Esophagus muscularis mucosa (tissue), 4 donors: ENCODE measurements around the gene IQGAP1. TPM values are rescaled to one million over a fixed set of nuclear protein-coding genes. Genes with fewer than 3 reads are reported as not detected.

Experiments
- DNase-seq: peaks from one replicate; pipeline ENCODE4 v3.0.0-alpha.2; 2017; ENCODE audit errors: extremely low spot score
- H3K27ac ChIP-seq, 4 donors: fragments of 200-600 bp; sonication (generic); replicated peaks in 1 of 4; 1 replicate in 3 of 4; 2 replicates in 1 of 4; pipeline ENCODE4 v1.5.1; 2016 to 2019; ENCODE audit warnings: mild to moderate bottlenecking in 1 of 4
- H3K27me3 ChIP-seq, 4 donors: fragments of 200-600 bp; sonication (generic); one replicate each; pipeline versions ENCODE4 v1.5.1 to v1.6.0; 2016 to 2019
- H3K36me3 ChIP-seq, 4 donors: fragments of 200-600 bp; sonication (generic); one replicate each; pipeline ENCODE4 v1.5.1; 2016 to 2019
- H3K4me1 ChIP-seq, 4 donors: fragments of 200-600 bp; sonication (generic); one replicate each; pipeline ENCODE4 v1.5.1; 2016 to 2019
- H3K4me3 ChIP-seq, 4 donors: fragments of 200-600 bp; sonication (generic); 1 replicate in 2 of 4; 2 replicates in 2 of 4; pipeline ENCODE4 v1.5.1; 2016 to 2019; ENCODE audit warnings: mild to moderate bottlenecking in 4 of 4, moderate library complexity in 1 of 4
- H3K9me3 ChIP-seq, 4 donors: fragments of 200-600 bp; sonication (generic); 1 replicate in 3 of 4; 2 replicates in 1 of 4; pipeline ENCODE4 v1.5.1; 2016 to 2019
- EP300 ChIP-seq: sonication (generic); formaldehyde crosslinking; IDR thresholded peaks from one replicate; pipeline ENCODE4 v1.6.1; 2017; ENCODE audit warnings: antibody characterized with exemption
- POLR2A ChIP-seq: fragments of 450-650 bp; IDR thresholded peaks from one replicate; pipeline ENCODE4 v1.6.1; 2017; ENCODE audit warnings: antibody characterized with exemption, moderate library complexity, mild to moderate bottlenecking, low read depth
- POLR2AphosphoS5 ChIP-seq, 2 donors: sonication (generic); formaldehyde crosslinking; IDR thresholded peaks; one replicate each; pipeline ENCODE4 v1.6.1; 2017; ENCODE audit warnings: antibody characterized with exemption in 2 of 2
- WGBS: methylation state at CpG from one replicate; pipeline ENCODE4 v1.1.5; 2018; 5-methylcytosine and 5-hydroxymethylcytosine counted together
- intact Hi-C: fragments of 100-400 bp; cut with DNase I; formaldehyde crosslinking; loops from one replicate; pipeline ENCODE4 v1.15.1; 2023
- total RNA-seq, 4 donors: library from RNA; depleted of rRNA; stranded (reverse); fragments of >200 nt; gene quantifications; one replicate each; pipeline versions ENCODE4 v1.1.0 to v1.2.1, GENCODE V29; 2016
- TF ChIP-seq, protein P1 (sequence below), 3 experiments: fragments of 200-600 bp in 2 of 3; fragments of 450-650 bp in 1 of 3; sonication (generic) in 2 of 3; IDR thresholded peaks; one replicate each; pipeline ENCODE4 v1.5.1; 2017 to 2019; ENCODE audit warnings: antibody characterized with exemption in 3 of 3, mild to moderate bottlenecking in 2 of 3, moderate library complexity in 1 of 3

The IQGAP1 gene
- total RNA-seq, 4 donors from 2014 or later = 212 to 293 (median 251) TPM

DNA sequence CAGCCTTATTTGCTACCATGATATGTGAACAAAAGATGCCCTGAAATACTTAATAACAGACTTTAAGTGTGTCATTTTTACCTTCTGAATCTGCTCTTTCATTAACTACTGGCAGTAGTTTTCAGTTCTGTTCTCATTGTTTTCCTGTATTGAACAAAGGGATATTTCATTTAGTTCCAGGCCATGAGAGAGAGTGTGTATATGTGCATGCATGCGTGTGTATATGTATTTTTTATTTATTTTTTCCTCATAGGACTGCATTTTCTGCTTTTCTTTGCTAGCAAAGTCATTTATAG, 94.9 kb downstream of the IQGAP1 start:
- no peak for DNase-seq
- peaks cover 0 to 6% (median 3%) of the 10 kb centered on the region in 4 donors for H3K4me1 ChIP-seq
- H3K4me3 ChIP-seq = no peak overlapping the region
- H3K27ac ChIP-seq = no peak overlapping the region
- peaks cover 57 to 99% (median 88%) of the 10 kb centered on the region in 4 donors for H3K36me3 ChIP-seq
- no peaks in the 10 kb centered on the region for H3K9me3 ChIP-seq
- no peaks in the 10 kb centered on the region for H3K27me3 ChIP-seq
- TF ChIP-seq POLR2A (no peak), POLR2AphosphoS5 (IDR thresholded peaks at IDR 0.05) (no peak), EP300 (no peak)
- TF ChIP-seq, protein P1, sequence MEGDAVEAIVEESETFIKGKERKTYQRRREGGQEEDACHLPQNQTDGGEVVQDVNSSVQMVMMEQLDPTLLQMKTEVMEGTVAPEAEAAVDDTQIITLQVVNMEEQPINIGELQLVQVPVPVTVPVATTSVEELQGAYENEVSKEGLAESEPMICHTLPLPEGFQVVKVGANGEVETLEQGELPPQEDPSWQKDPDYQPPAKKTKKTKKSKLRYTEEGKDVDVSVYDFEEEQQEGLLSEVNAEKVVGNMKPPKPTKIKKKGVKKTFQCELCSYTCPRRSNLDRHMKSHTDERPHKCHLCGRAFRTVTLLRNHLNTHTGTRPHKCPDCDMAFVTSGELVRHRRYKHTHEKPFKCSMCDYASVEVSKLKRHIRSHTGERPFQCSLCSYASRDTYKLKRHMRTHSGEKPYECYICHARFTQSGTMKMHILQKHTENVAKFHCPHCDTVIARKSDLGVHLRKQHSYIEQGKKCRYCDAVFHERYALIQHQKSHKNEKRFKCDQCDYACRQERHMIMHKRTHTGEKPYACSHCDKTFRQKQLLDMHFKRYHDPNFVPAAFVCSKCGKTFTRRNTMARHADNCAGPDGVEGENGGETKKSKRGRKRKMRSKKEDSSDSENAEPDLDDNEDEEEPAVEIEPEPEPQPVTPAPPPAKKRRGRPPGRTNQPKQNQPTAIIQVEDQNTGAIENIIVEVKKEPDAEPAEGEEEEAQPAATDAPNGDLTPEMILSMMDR (IDR thresholded peaks at IDR 0.05) = no peak
- 37% methylated on average over 1 of the region's 1 CpG for WGBS
- intact Hi-C loops = loop anchor here (2.0 to 5.0 kb wide), 2 partner anchors 121 to 162 kb away; no protein-coding TSS in a partner anchor

DNA sequence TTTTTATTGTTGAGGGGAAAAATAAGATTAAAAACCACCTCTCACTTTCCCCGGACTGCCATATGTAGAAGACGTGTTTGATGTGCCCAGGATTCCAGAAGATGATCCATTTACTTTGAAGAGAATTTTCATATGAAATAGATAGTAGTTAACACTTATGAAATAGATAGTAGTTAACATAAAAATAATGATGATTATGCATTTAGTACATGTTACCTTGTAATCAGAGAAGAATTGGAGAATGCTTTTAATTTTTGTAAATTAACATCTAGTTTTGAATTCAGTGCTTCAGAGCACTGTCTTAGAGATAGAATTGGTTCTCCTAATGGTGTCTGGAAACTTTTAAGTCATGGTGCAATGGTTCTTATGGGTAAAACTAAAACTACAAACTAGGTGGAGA, 95.6 kb downstream of the IQGAP1 start:
- H3K27ac ChIP-seq = no peak overlapping the region
- WGBS = 84% methylated on average over 2 of the region's 2 CpGs
- no peak overlapping the region for H3K4me3 ChIP-seq
- H3K9me3 ChIP-seq = no peaks in the 10 kb centered on the region
- H3K27me3 ChIP-seq = no peaks in the 10 kb centered on the region
- H3K36me3 ChIP-seq = peaks cover 50 to 99% (median 89%) of the 10 kb centered on the region in 4 donors
- DNase-seq = no peak
- TF ChIP-seq EP300 (no peak), POLR2A (no peak), POLR2AphosphoS5 (IDR thresholded peaks at IDR 0.05) (no peak)
- TF ChIP-seq, protein P1 (IDR thresholded peaks at IDR 0.05) = no peak
- intact Hi-C loops = loop anchor here (2.0 to 5.0 kb wide), 2 partner anchors 121 to 163 kb away; no protein-coding TSS in a partner anchor
- H3K4me1 ChIP-seq = peaks cover 0 to 6% (median 3%) of the 10 kb centered on the region in 4 donors

DNA sequence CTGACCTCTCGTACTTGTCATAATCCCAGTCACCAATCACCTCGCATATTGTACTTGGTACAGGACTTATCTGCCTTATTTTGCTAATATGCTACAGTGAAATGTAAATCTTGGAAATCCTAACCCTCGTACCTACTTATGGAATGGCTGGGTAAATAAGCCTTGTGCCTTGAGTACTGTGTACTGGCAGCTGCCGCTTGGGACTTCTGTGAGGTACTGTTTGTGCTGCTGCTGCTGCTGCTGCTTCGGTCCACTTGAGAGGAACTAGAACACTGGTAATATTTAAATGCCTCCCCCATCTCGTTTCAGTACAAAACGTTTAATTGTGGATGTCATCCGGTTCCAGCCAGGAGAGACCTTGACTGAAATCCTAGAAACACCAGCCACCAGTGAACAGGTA, 99.1 kb downstream of the IQGAP1 start:
- H3K9me3 ChIP-seq = no peaks in the 10 kb centered on the region
- DNase-seq = no peak
- 90% methylated on average over 8 of the region's 8 CpGs for WGBS
- H3K4me1 ChIP-seq = peaks cover 0 to 7% (median 2%) of the 10 kb centered on the region in 4 donors
- H3K27me3 ChIP-seq = no peaks in the 10 kb centered on the region
- H3K27ac ChIP-seq = no peak overlapping the region
- H3K4me3 ChIP-seq = no peak overlapping the region
- TF ChIP-seq POLR2A (no peak), EP300 (no peak), POLR2AphosphoS5 (IDR thresholded peaks at IDR 0.05) (no peak)
- TF ChIP-seq, protein P1 (IDR thresholded peaks at IDR 0.05) = no peak
- peaks cover 79 to 100% (median 98%) of the 10 kb centered on the region in 4 donors for H3K36me3 ChIP-seq
- intact Hi-C loops = no loop called here

DNA sequence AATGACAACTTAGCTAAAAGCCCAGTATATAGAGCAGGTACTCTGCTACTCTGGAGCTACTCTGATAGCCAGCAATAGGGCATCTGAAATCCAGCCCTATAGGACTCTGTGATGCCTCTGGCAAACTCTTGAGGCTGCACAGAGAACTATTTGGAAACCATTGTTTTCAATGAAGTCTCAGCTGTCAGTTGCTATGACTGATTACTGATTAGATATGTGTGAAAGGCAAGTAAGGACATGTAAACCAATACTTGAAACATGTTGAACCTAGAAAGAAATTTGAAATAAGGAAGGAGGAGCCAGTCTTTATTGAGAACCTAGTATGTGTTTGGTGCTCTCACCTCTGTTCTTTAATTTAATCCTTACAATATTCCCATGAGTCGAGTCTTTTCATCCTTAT, 101.5 kb downstream of the IQGAP1 start:
- 90% methylated on average over 1 of the region's 1 CpG for WGBS
- Histone ChIP-seq H3K4me3 (no peak overlapping the region), H3K27ac (no peak overlapping the region), H3K4me1 (peaks cover 0 to 5% (median 0%) of the 10 kb centered on the region in 4 donors), H3K27me3 (no peaks in the 10 kb centered on the region), H3K36me3 (peaks cover 86 to 100% (median 99%) of the 10 kb centered on the region in 4 donors), H3K9me3 (no peaks in the 10 kb centered on the region)
- intact Hi-C loops = no loop called here
- DNase-seq = no peak
- TF ChIP-seq POLR2A (no peak), POLR2AphosphoS5 (IDR thresholded peaks at IDR 0.05) (no peak), EP300 (no peak)
- TF ChIP-seq, protein P1 (IDR thresholded peaks at IDR 0.05) = no peak

DNA sequence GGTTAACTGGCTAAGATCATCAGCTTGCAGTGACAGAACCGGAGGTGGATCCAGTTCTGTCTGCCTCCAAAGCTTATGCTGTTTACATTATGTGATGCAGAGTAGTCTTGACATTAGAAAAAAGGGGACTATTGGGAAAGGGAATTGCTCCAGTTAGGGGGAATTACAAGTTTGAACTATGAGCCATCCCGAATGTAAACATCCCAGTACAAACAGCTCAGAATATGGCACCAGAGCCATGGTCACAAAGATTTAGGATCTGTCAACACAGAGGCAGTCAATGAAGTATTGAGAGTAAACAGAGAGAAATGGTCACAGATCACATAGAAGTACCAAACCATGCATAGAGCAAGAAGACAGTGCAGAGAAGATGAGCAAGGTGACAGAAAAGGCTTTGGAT, 101.9 kb downstream of the IQGAP1 start:
- Histone ChIP-seq H3K4me3 (no peak overlapping the region), H3K9me3 (no peaks in the 10 kb centered on the region), H3K27me3 (no peaks in the 10 kb centered on the region), H3K27ac (no peak overlapping the region), H3K36me3 (peaks cover 88 to 100% (median 98%) of the 10 kb centered on the region in 4 donors), H3K4me1 (peaks cover 0 to 5% (median 0%) of the 10 kb centered on the region in 4 donors)
- 68% methylated on average over 2 of the region's 2 CpGs for WGBS
- DNase-seq = no peak
- TF ChIP-seq EP300 (no peak), POLR2A (no peak), POLR2AphosphoS5 (IDR thresholded peaks at IDR 0.05) (no peak)
- TF ChIP-seq, protein P1 (IDR thresholded peaks at IDR 0.05) = no peak
- intact Hi-C loops = no loop called here
